Spleen (tissue), 11 donors: Measurements from ENCODE around the gene RBM20. TPM values are rescaled to one million over a fixed set of nuclear protein-coding genes. Genes with fewer than 3 reads are reported as not detected.

ENCODE experiments used
- DNase-seq: peaks from one replicate; pipeline ENCODE4 v3.0.0-alpha.2; 2020
- H3K27ac ChIP-seq, 8 donors: fragments of 200-600 bp; sonication (generic) in 7 of 8; 1 replicate in 4 of 8; 2 replicates in 4 of 8; pipeline versions ENCODE4 v1.5.0 to v1.8.0; 2016 to 2021; ENCODE audit warnings: inconsistent platforms in 4 of 8, mild to moderate bottlenecking in 4 of 8, moderate library complexity in 1 of 8
- H3K27me3 ChIP-seq, 7 donors: fragments of 200-600 bp; sonication (generic) in 6 of 7; replicated peaks in 1 of 7; 1 replicate in 4 of 7; 2 replicates in 3 of 7; pipeline versions ENCODE4 v1.5.0 to v1.8.0; 2016 to 2021; ENCODE audit warnings: inconsistent platforms in 3 of 7, mild to moderate bottlenecking in 1 of 7
- H3K36me3 ChIP-seq, 6 donors: fragments of 200-600 bp; sonication (generic) in 5 of 6; 1 replicate in 4 of 6; 2 replicates in 2 of 6; pipeline versions ENCODE4 v1.5.0 to v1.8.0; 2016 to 2021; ENCODE audit warnings: inconsistent platforms in 2 of 6
- H3K4me1 ChIP-seq, 6 donors: fragments of 200-600 bp; sonication (generic) in 5 of 6; 1 replicate in 3 of 6; 2 replicates in 3 of 6; pipeline versions ENCODE4 v1.5.0 to v1.8.0; 2016 to 2021; ENCODE audit warnings: inconsistent platforms in 3 of 6
- H3K4me3 ChIP-seq, 8 donors: fragments of 200-600 bp; sonication (generic) in 7 of 8; 1 replicate in 4 of 8; 2 replicates in 4 of 8; pipeline versions ENCODE4 v1.5.0 to v1.8.0; 2016 to 2021; ENCODE audit warnings: inconsistent platforms in 4 of 8, mild to moderate bottlenecking in 4 of 8, moderate library complexity in 2 of 8
- H3K9me3 ChIP-seq, 8 donors: fragments of 200-600 bp; sonication (generic) in 7 of 8; 1 replicate in 4 of 8; 2 replicates in 4 of 8; pipeline versions ENCODE4 v1.5.0 to v1.8.0; 2016 to 2021; ENCODE audit warnings: inconsistent platforms in 4 of 8
- CTCF ChIP-seq, 11 experiments: fragments of 200-600 bp in 7 of 11; fragments of 450-650 bp in 4 of 11; sonication (generic) in 4 of 11; IDR thresholded peaks in 8 of 11; conservative IDR thresholded peaks in 3 of 11; 1 replicate in 7 of 11; 2 replicates in 4 of 11; pipeline versions ENCODE4 v1.4.0 to v1.8.0; 2016 to 2021; ENCODE audit warnings: antibody characterized with exemption in 11 of 11, inconsistent platforms in 4 of 11, mild to moderate bottlenecking in 1 of 11
- POLR2A ChIP-seq, 3 donors: fragments of 450-650 bp; IDR thresholded peaks; one replicate each; pipeline ENCODE4 v1.5.1; 2017; ENCODE audit warnings: antibody characterized with exemption in 3 of 3, mild to moderate bottlenecking in 1 of 3
- POLR2AphosphoS5 ChIP-seq, 3 donors: sonication (generic); formaldehyde crosslinking; IDR thresholded peaks; one replicate each; pipeline ENCODE4 v1.5.1; 2017; ENCODE audit warnings: antibody characterized with exemption in 3 of 3
- WGBS, 5 donors: extraction: QIAGEN DNeasy Blood & Tissue Kit in 3 of 5; methylation state at CpG; one replicate each; pipeline versions ENCODE4 v1.1.5 to v1.1.7; 2013 to 2018; 5-methylcytosine and 5-hydroxymethylcytosine counted together
- intact Hi-C: fragments of 100-400 bp; cut with DNase I; formaldehyde crosslinking; loops from one replicate; pipeline ENCODE4 v1.15.0; 2023; ENCODE audit warnings: low total_unique reads
- polyA plus RNA-seq, 3 donors: library from polyadenylated mRNA; stranded (reverse); fragments of 200-250 nt; gene quantifications; one replicate each; pipeline ENCODE4 v1.2.1, GENCODE V29; 2013
- total RNA-seq, 7 donors: library from RNA; depleted of rRNA in 3 of 7; stranded (reverse); fragments of >200 nt in 3 of 7; fragmentation: NEBNext Ultra II Directional in 4 of 7; extraction: Animal tissue kit (Norgen Biotek cat#: 25700) in 4 of 7; gene quantifications; one replicate each; pipeline versions ENCODE4 v1.1.0 to v1.2.1, GENCODE V29; 2016 to 2021
- donor health status: healthy with polysubstance abuse.
- donor health status: DM: no; HTN: no; CAD: no; lungs with moderate emphysema.
- donor health status: DM: no; HTN: no; CAD: no.
- donor health status: Bipolar disorder and iron deficiency.
- donor health status: healthy.
- donor health status: DM: no; HTN: no; CAD: no.
- donor health status: DM: yes; HTN: yes; CAD: no.

RBM20 gene
- total and polyA plus RNA-seq, 10 donors: 0.04 to 0.72 (median 0.29) TPM; not detected in 1

GRCh38 chr10:110841767-110842267 is 197.7 kb downstream of the RBM20 start:
- Histone ChIP-seq H3K27ac (peak overlapping the region; percentile 39 to 86 (median 68)), H3K4me1 (peaks cover 12 to 77% (median 50%) of the 10 kb centered on the region in 6 donors), H3K27me3 (no peaks in the 10 kb centered on the region), H3K9me3 (no peaks in the 10 kb centered on the region), H3K36me3 (no peaks in the 10 kb centered on the region), H3K4me3 (peak overlapping the region in 1 of 8 donors; percentile 27)
- WGBS, 5 donors: 68 to 80% (median 73%) methylated on average over 9 of the region's 9 CpGs
- DNase-seq: no peak
- intact Hi-C loops: no loop called here
- TF ChIP-seq POLR2AphosphoS5 (IDR thresholded peaks at IDR 0.05) (peak in 1 of 3 donors; percentile 56), POLR2A (IDR thresholded peaks at IDR 0.05) (no peak)

DNA sequence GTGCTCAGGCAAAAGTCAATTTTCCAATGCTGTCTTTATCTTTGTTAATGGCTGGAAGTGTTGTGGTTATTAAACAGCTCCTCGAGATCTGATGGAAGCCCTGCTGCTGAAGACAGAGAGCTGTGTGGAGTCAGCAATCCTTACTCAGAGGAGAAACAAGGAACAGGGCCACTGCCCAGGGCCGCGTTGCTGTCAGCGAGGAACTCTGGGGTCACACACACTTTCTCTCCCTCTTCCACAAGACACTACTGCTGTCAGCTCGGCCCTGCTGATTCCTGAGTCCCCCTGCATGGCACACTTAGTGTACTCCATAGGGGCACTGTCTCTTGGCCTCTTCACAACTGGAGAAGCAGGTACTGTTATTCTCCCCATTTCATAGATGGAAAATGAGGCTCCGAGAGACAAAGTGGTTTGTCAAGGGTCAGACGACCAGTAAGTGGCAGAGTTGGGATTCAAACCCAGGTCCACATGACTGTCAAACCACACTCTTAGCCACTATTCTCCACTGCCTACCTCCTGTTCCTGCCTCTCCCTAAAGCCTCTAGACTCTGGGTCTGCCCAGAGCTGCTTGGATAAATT is 198.3 kb downstream of the RBM20 start:
- WGBS, 5 donors: 61 to 67% (median 65%) methylated on average over 7 of the region's 7 CpGs
- peak overlapping the region; percentile 39 to 86 (median 68) for H3K27ac ChIP-seq
- intact Hi-C loops: no loop called here
- H3K4me1 ChIP-seq: peaks cover 12 to 76% (median 47%) of the 10 kb centered on the region in 6 donors
- no peak for DNase-seq
- H3K9me3 ChIP-seq: no peaks in the 10 kb centered on the region
- TF ChIP-seq POLR2AphosphoS5 (IDR thresholded peaks at IDR 0.05) (no peak), CTCF (IDR thresholded peaks at IDR 0.05 in 8 of 11, conservative IDR thresholded peaks at IDR 0.05 in 3 of 11) (no peak), POLR2A (IDR thresholded peaks at IDR 0.05) (no peak)
- H3K36me3 ChIP-seq: no peaks in the 10 kb centered on the region
- peak overlapping the region in 1 of 8 donors; percentile 27 for H3K4me3 ChIP-seq
- H3K27me3 ChIP-seq: no peaks in the 10 kb centered on the region

- Histone ChIP-seq H3K27me3 (no peaks in the 10 kb centered on the region), H3K9me3 (no peaks in the 10 kb centered on the region)
- 10 to 33% (median 28%) methylated on average over 2 of the region's 2 CpGs for WGBS, 5 donors
Measured at GRCh38 chr10:110843031-110843430, 198.9 kb downstream of the RBM20 start.

GRCh38 chr10:110843796-110844616 is 199.9 kb downstream of the RBM20 start:
- DNase-seq: no peak
- Histone ChIP-seq H3K9me3 (no peaks in the 10 kb centered on the region), H3K4me3 (no peak overlapping the region), H3K27ac (peak overlapping the region in 7 of 8 donors; percentile 39 to 86 (median 71)), H3K27me3 (no peaks in the 10 kb centered on the region), H3K36me3 (no peaks in the 10 kb centered on the region), H3K4me1 (peaks cover 12 to 80% (median 47%) of the 10 kb centered on the region in 6 donors)
- TF ChIP-seq POLR2A (IDR thresholded peaks at IDR 0.05) (no peak), CTCF (IDR thresholded peaks at IDR 0.05 in 8 of 11, conservative IDR thresholded peaks at IDR 0.05 in 3 of 11) (no peak), POLR2AphosphoS5 (IDR thresholded peaks at IDR 0.05) (no peak)
- 68 to 88% (median 82%) methylated on average over 8 of the region's 8 CpGs for WGBS, 5 donors
- intact Hi-C loops: no loop called here

More at GRCh38 chr10:110843031-110843430, 198.9 kb downstream of the RBM20 start:
- DNase-seq: no peak
- H3K36me3 ChIP-seq: no peaks in the 10 kb centered on the region
- intact Hi-C loops: no loop called here
- peak in 1 of 3 donors; percentile 65 for TF ChIP-seq POLR2AphosphoS5 (IDR thresholded peaks at IDR 0.05)
- no peak for TF ChIP-seq CTCF (IDR thresholded peaks at IDR 0.05 in 8 of 11, conservative IDR thresholded peaks at IDR 0.05 in 3 of 11)
- no peak for TF ChIP-seq POLR2A (IDR thresholded peaks at IDR 0.05)
- H3K27ac ChIP-seq: peak overlapping the region; percentile 39 to 86 (median 68)
- H3K4me1 ChIP-seq: peaks cover 12 to 71% (median 46%) of the 10 kb centered on the region in 6 donors
- H3K4me3 ChIP-seq: peak overlapping the region in 1 of 8 donors; percentile 27
